ENCODE data around the gene MAST2. TPM values are rescaled to one million over a fixed set of nuclear protein-coding genes. Genes with fewer than 3 reads are reported as not detected.

Gene MAST2
- total RNA-seq, 1 experiment from 2014 or later: 77.0 TPM

DNA sequence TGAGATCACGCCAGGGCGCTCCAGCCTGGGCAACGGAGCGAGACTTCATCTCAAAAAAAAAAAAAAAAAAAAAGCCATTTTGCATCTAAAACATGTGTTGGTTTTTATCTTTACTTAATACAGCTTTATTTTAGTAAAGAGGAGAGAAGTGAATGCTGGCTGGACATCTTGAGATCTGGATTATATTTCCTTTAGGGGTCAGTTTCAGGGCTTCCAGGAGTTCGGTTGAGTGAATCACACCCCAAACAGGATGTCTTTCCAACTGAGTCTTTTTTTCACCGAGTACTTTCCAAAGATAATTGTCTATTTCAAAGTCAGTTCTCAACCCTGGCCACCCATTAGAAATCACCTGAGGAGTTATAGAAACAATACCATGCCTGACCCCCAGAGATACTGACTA is 36.4 kb upstream of the MAST2 start:
- no peaks in the 10 kb centered on the region for H3K36me3 ChIP-seq (ENCODE audit: control insufficient read depth, insufficient read depth, low read length)
- H3K9me3 ChIP-seq (ENCODE audit: control insufficient read depth, insufficient read depth, low read depth, low read length): no peaks in the 10 kb centered on the region
- H3K27me3 ChIP-seq (ENCODE audit: control insufficient read depth, insufficient read depth, low read length): no peaks in the 10 kb centered on the region
- POLR2A ChIA-PET: no interaction called here
- H3K4me1 ChIP-seq (ENCODE audit: control insufficient read depth, insufficient read depth, low read length): no peaks in the 10 kb centered on the region
- CTCF ChIA-PET: no interaction called here
- TF ChIP-seq POLR2AphosphoS5 (IDR thresholded peaks at IDR 0.05; ENCODE audit: low read depth, low read length) (no peak), TCF7L2 (IDR thresholded peaks at IDR 0.05; ENCODE audit: low read depth, low read length) (no peak), SIN3A (IDR thresholded peaks at IDR 0.05; ENCODE audit: borderline replicate concordance, insufficient read depth, low read depth, low read length) (no peak)
- TF ChIP-seq, protein P1, sequence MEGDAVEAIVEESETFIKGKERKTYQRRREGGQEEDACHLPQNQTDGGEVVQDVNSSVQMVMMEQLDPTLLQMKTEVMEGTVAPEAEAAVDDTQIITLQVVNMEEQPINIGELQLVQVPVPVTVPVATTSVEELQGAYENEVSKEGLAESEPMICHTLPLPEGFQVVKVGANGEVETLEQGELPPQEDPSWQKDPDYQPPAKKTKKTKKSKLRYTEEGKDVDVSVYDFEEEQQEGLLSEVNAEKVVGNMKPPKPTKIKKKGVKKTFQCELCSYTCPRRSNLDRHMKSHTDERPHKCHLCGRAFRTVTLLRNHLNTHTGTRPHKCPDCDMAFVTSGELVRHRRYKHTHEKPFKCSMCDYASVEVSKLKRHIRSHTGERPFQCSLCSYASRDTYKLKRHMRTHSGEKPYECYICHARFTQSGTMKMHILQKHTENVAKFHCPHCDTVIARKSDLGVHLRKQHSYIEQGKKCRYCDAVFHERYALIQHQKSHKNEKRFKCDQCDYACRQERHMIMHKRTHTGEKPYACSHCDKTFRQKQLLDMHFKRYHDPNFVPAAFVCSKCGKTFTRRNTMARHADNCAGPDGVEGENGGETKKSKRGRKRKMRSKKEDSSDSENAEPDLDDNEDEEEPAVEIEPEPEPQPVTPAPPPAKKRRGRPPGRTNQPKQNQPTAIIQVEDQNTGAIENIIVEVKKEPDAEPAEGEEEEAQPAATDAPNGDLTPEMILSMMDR (IDR thresholded peaks at IDR 0.05): no peak
- TF ChIP-seq, protein P2, sequence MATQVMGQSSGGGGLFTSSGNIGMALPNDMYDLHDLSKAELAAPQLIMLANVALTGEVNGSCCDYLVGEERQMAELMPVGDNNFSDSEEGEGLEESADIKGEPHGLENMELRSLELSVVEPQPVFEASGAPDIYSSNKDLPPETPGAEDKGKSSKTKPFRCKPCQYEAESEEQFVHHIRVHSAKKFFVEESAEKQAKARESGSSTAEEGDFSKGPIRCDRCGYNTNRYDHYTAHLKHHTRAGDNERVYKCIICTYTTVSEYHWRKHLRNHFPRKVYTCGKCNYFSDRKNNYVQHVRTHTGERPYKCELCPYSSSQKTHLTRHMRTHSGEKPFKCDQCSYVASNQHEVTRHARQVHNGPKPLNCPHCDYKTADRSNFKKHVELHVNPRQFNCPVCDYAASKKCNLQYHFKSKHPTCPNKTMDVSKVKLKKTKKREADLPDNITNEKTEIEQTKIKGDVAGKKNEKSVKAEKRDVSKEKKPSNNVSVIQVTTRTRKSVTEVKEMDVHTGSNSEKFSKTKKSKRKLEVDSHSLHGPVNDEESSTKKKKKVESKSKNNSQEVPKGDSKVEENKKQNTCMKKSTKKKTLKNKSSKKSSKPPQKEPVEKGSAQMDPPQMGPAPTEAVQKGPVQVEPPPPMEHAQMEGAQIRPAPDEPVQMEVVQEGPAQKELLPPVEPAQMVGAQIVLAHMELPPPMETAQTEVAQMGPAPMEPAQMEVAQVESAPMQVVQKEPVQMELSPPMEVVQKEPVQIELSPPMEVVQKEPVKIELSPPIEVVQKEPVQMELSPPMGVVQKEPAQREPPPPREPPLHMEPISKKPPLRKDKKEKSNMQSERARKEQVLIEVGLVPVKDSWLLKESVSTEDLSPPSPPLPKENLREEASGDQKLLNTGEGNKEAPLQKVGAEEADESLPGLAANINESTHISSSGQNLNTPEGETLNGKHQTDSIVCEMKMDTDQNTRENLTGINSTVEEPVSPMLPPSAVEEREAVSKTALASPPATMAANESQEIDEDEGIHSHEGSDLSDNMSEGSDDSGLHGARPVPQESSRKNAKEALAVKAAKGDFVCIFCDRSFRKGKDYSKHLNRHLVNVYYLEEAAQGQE (IDR thresholded peaks at IDR 0.05; ENCODE audit: insufficient read depth in 1 of 2, low read depth in 2 of 2, low read length in 1 of 2): no peak
- no peak overlapping the region for H3K27ac ChIP-seq (ENCODE audit: low read length)
- H3K4me3 ChIP-seq (ENCODE audit: low read depth in 2 of 2, low read length in 2 of 2): no peak overlapping the region
- DNase-seq (ENCODE audit: low read depth, low spot score): no peak
- no TSS peak for BruUV-seq (replicated peaks)
- in situ Hi-C loops (cut with HindIII; ENCODE audit: low pct_unique_long_range_greater_than_20kb, low sequenced_read_pairs): no loop called here
- ATAC-seq: no peak
- intact Hi-C loops (cut with micrococcal nuclease; ENCODE audit: unreplicated experiment): no loop called here

DNA sequence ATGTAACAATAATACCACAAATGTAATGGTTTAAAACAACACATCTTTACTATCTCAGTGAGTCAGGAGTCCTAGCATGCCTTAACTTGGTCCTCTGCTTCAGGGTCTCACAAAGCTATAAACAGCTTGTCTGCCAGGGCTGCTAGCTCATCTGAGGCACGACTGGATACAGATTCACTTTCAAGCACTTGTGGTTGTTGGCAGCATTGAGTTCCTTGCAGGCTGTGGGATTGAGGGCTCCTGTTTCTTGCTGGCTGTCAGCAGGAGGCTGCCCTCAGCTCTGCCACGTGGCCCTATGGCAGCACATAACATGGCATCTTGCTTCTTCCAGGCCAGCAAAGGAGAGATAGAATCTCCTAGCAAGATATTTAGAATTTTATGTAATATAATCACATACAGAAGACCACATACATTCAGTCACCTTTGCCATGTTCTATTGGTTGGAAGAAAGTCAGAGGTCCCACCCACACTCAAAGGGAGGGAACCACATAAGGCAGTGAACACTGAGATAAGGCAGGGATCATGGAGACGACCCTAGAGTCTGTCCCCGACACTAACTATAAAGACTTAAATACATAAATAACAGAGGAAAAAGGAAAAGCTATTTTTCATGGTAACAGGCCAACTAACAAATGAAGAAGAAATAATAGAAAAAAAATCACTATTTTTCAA is 34.0 kb upstream of the MAST2 start:
- intact Hi-C loops (cut with micrococcal nuclease; ENCODE audit: unreplicated experiment) (no loop called here), in situ Hi-C loops (cut with HindIII; ENCODE audit: low pct_unique_long_range_greater_than_20kb, low sequenced_read_pairs) (no loop called here)
- BruUV-seq (replicated peaks): no TSS peak
- Histone ChIP-seq H3K36me3 (ENCODE audit: control insufficient read depth, insufficient read depth, low read length) (no peaks in the 10 kb centered on the region), H3K4me1 (ENCODE audit: control insufficient read depth, insufficient read depth, low read length) (no peaks in the 10 kb centered on the region), H3K27me3 (ENCODE audit: control insufficient read depth, insufficient read depth, low read length) (no peaks in the 10 kb centered on the region), H3K27ac (ENCODE audit: low read length) (no peak overlapping the region), H3K4me3 (ENCODE audit: low read depth in 2 of 2, low read length in 2 of 2) (no peak overlapping the region), H3K9me3 (ENCODE audit: control insufficient read depth, insufficient read depth, low read depth, low read length) (no peaks in the 10 kb centered on the region)
- ChIA-PET POLR2A (interaction anchor here (0.7 kb wide), 1 partner anchor 23 kb away, joined by 24 read pairs; no protein-coding TSS in a partner anchor), CTCF (interaction anchor here (0.5 kb wide), 1 partner anchor 20 kb away, joined by 3 read pairs; no protein-coding TSS in a partner anchor)
- DNase-seq (ENCODE audit: low read depth, low spot score) (no peak), ATAC-seq (peak; percentile 78)
- TF ChIP-seq SIN3A (IDR thresholded peaks at IDR 0.05; ENCODE audit: borderline replicate concordance, insufficient read depth, low read depth, low read length) (no peak), TCF7L2 (IDR thresholded peaks at IDR 0.05; ENCODE audit: low read depth, low read length) (no peak), POLR2AphosphoS5 (IDR thresholded peaks at IDR 0.05; ENCODE audit: low read depth, low read length) (no peak)
- TF ChIP-seq, protein P1 (IDR thresholded peaks at IDR 0.05): no peak
- TF ChIP-seq, protein P2 (IDR thresholded peaks at IDR 0.05; ENCODE audit: insufficient read depth in 1 of 2, low read depth in 2 of 2, low read length in 1 of 2): no peak
